Renal cortex interstitium (tissue), 11 donors: ENCODE results near the gene PROSER3. TPM values are rescaled to one million over a fixed set of nuclear protein-coding genes. Genes with fewer than 3 reads are reported as not detected.
A peak's percentile ranks its signal among the peaks of the same experiment; 100 is the strongest.

ENCODE experiments used
- DNase-seq, 11 donors: peaks; one replicate each; pipeline ENCODE4 v3.0.0-alpha.2; 2013; ENCODE audit warnings: low read depth in 9 of 11, low spot score in 4 of 11; ENCODE audit errors: extremely low read depth in 1 of 11
- polyA plus RNA-seq, 3 donors: library from polyadenylated mRNA; unstranded; fragments of 120-200 nt; gene quantifications; one replicate each; pipeline ENCODE4 v1.2.1, GENCODE V29; 2013; ENCODE audit not compliant: insufficient read length in 3 of 3

Gene PROSER3
- polyA plus RNA-seq, 3 donors, result 14.5 to 23.7 (median 16.3) TPM

GRCh38 chr19:35796645-35797542, 38.9 kb downstream of the PROSER3 start:
- no peak for DNase-seq

DNA sequence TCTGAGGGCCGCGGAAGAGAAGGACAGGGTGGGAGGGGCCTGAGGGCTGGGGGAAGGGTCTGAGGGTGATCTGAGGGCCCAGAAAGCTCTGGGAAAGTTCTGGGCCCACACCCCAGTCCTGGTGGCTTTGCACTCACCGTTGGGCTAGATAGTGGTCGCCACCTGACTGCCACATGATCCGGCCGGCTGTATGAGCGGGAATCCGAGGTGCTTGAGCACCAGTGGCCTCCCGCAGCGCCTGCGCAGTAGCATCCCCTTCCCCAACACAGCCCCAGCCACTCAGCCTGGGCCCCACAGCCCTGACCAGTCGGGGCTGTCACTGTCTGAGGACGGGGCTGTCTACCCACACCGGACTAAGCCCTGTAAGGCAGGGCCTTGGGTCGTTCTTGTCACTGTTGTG, 39.7 kb downstream of the PROSER3 start:
- DNase-seq, result no peak

GRCh38 chr19:35801828-35802227, 43.9 kb downstream of the PROSER3 start:
- no peak for DNase-seq

- DNase-seq, result no peak
Measured at GRCh38 chr19:35805526-35806102, 47.6 kb downstream of the PROSER3 start.

DNA sequence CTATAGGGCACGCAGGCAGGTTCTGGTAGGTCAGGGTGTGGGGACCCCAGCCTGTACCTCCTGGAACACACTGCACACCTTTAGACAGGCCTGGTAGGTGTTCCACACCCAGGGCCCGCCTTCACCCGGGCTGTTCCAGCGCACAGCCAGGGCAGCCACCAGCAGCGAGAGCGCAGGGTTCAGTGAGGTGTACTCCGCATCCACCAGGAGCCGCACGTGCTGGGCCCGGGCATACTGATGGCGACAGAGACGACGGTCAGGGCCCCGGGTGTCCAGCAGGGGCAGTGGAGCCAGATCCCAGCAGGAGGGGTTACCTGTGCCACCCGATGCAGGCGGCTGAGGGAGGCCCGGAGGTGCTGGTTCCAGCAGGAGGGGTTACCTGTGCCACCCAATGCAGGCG, 48.6 kb downstream of the PROSER3 start:
- DNase-seq, result no peak

DNA sequence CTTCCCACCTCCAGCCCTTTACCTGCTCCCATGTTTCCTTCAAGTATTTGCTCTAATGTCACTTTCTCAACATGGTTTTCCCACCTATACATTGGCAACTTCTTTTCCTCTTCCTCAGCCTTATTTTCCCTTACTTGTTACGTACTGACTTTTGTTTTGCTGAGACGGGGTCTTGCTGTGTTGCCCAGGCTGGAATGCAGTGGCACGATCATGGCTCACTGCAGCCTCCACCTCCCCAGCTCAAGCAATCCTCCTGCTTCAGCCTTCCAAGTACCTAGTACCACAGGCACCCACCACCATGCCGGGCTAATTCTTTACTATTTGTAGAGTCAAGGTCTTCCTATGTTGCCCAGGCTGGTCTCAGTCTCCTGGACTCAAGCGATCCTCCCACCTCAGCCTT, 49.7 kb downstream of the PROSER3 start:
- no peak for DNase-seq

GRCh38 chr19:35811317-35812219, 53.6 kb downstream of the PROSER3 start:
- no peak for DNase-seq

DNA sequence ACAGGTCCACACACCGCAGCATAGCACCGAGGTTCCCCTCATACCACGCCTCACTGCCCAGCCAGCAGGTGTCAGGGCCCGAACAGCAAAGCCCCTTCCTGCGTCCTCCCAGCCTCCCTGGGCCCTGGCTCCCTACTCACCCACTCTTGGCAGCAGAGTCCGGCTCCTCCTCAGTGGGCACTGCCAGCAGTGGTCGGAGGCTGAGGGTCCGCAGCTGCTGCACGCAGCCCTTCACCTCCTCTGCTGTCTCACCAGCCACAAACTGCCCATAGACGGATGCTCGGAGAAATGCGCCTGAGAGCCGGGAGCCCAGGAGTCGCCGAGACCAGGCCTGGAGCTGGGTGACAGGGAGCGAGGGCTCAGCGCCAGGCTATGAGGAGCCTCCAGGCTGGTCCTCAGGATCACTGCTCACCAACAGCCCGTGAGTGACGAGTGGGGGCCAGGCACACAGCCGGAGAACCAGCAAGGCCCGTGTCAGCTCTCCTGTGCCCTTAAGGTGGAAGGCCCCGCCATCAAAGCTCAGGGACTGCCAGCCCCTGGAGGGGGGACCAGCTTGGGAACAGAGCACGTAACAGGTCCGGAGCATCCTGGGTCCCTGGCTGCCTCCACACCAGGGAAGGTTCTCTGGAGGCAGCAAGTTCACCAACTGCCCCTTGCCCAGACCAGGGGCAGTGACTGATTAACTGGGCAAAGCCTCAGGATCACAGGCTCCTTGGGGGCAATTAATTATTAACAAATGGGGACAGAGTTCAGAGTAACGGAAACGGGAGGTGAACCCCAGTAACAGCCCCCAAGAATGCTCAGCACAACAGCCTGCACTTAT, 54.5 kb downstream of the PROSER3 start, which contains the start of gene PRODH2:
TSS of gene PRODH2 (minus strand) at position 626 of the 823 bp plus-strand sequence. CDS start at position 586, 40 bp downstream.
- peak in 2 of 11 donors; percentile 4 to 25 for DNase-seq

DNA sequence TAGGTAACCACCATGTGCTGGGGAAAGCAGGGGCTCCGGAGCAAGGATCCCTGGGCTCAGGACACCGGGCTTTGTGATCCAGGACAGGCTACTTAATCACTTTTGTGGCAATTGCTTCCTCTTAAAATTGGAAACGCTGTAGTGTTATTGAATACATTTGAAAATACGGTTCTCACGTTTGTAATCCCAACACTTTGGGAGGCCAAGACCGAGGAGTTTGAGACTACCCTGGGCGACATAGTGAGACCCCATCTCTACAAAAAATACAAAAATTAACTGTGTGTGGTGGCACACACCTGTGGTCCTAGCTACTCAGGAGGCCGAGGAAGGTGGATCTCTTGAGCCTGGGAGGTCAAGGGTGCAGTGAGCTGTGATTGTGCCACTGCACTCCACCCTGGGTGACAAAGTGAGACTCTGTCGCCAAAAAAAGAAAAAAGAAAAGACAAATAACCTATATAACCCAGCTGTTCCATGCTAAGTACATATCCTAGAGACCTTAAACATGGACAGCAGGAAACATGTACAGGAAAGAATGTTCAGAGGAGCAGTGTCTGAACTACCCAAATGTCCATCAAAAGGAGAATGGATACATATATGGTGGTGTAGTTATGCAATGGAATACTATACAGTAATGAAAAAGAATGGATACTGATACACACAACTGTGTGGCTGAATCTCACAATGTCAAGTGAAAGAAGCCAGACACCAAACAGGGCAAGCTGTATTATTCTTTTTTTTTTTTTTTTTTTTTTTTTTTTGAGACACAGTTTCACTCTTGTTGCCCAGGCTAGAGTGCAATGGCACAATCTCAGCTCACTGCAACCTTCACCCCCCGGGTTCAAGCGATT, 55.3 kb downstream of the PROSER3 start:
- DNase-seq, result no peak

DNA sequence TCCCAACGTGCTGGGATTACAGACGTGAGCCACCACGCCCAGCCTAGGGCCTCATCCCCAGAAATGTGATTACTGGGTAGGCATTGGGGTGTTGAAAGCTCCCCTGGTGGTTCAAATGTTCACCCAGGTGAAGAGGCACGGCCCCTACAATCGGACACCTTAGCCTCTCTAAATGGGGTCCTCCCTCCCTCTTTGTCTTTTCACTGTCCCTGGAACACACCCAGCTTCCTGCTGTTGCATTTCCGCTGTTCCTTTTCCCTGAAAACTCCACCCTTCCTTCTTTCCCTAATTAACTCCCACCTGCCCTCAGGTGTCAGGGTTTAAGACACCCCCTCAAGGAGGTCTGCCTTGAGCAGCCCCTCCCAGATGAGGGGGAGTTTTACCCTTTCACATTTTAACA, 58.3 kb downstream of the PROSER3 start:
- no peak for DNase-seq

DNA sequence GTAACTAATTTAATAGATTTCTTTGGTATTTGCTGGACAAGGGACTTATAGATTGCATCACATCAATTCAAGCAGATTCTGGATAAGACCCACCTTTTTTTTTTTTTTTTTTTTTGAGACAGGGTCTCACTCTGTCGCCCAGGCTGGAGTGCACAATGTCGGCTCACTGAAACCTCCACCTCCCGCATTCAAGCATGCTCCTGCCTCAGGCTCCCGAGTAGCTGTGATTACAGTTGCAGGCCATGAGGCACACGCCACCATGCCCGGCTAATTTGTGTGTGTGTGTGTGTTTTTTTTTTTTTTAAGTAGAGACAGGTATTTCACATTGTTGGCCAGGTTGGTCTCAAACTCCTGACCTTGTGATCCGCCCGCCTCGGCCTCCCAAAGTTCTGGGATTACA, 58.9 kb downstream of the PROSER3 start:
- no peak for DNase-seq

DNA sequence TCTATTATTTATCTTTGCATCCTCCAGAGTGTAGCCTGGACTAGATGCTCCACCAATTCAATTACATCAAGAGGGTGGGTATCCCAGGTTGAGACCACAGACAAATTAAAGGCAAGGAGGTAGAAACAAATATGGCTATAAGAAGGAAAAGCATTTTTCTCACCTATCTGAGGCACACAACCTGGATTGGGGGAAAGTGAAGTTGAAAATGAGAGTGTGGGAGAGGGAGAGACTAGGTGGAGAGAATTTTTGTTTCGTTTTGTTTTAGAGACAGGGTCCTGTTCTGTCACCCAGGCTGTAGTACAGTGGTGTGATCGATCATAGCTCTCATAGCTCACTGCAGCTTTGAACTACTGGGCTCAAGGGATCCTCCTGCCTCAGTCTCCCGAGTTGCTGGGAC, 60.5 kb downstream of the PROSER3 start:
- DNase-seq, result no peak

Other genes with a start within 250 kb of the PROSER3 start
- 100 to 1,000 TPM in 1 of 3 donors, 10 to 100 TPM in 2; 69.7 to 129 (median 73.6) TPM for gene DMKN, start 244.5 kb upstream of the PROSER3 start, polyA plus RNA-seq
- under 1 TPM in 1 of 3 donors, not detected in 2; 0.09 TPM for gene SBSN, start 229.9 kb upstream of the PROSER3 start, polyA plus RNA-seq
- gene GAPDHS, start 224.7 kb upstream of the PROSER3 start, polyA plus RNA-seq, result not detected
- 10 to 100 TPM; 81.4 to 99.2 (median 94.4) TPM for gene TMEM147, start 212.6 kb upstream of the PROSER3 start, polyA plus RNA-seq
- under 1 TPM in 1 of 3 donors, not detected in 2; 0.11 TPM for gene ATP4A, start 194.5 kb upstream of the PROSER3 start, polyA plus RNA-seq
- gene PMIS2, start 172.0 kb upstream of the PROSER3 start, polyA plus RNA-seq, result not detected
- gene HAUS5, start 145.4 kb upstream of the PROSER3 start, polyA plus RNA-seq, result 10 to 100 TPM; 24.0 to 30.8 (median 28.4) TPM
- 10 to 100 TPM; 48.2 to 83.4 (median 69.0) TPM for gene RBM42, start 129.1 kb upstream of the PROSER3 start, polyA plus RNA-seq
- gene ETV2, start 116.4 kb upstream of the PROSER3 start, polyA plus RNA-seq, result 1 to 10 TPM; 1.6 to 2.6 (median 2.0) TPM
- gene COX6B1, start 109.9 kb upstream of the PROSER3 start, polyA plus RNA-seq, result 100 to 1,000 TPM; 284 to 381 (median 334) TPM
- gene UPK1A, start 91.7 kb upstream of the PROSER3 start, polyA plus RNA-seq, result 1 to 10 TPM; 5.1 to 7.6 (median 6.0) TPM
- gene ZBTB32, start 53.6 kb upstream of the PROSER3 start, polyA plus RNA-seq, result under 1 TPM; 0.20 to 0.98 (median 0.40) TPM
- gene KMT2B, start 40.2 kb upstream of the PROSER3 start, polyA plus RNA-seq, result 10 to 100 TPM; 31.2 to 39.1 (median 37.6) TPM
- gene IGFLR1, start 15.7 kb upstream of the PROSER3 start, polyA plus RNA-seq, result 1 to 10 TPM; 3.3 to 5.6 (median 5.1) TPM
- 10 to 100 TPM; 12.8 to 19.3 (median 19.0) TPM for gene U2AF1L4, start 12.8 kb upstream of the PROSER3 start, polyA plus RNA-seq
- 10 to 100 TPM; 59.6 to 66.5 (median 65.4) TPM for gene PSENEN, start 12.5 kb upstream of the PROSER3 start, polyA plus RNA-seq
- 10 to 100 TPM; 12.5 to 12.9 (median 12.6) TPM for gene LIN37, start 9.6 kb upstream of the PROSER3 start, polyA plus RNA-seq
- 10 to 100 TPM; 18.4 to 27.8 (median 22.7) TPM for gene HSPB6, start 1.1 kb upstream of the PROSER3 start, polyA plus RNA-seq
- 10 to 100 TPM; 17.7 to 45.7 (median 33.6) TPM for gene ARHGAP33, start 17.4 kb downstream of the PROSER3 start, polyA plus RNA-seq
- gene PRODH2, start 54.7 kb downstream of the PROSER3 start, polyA plus RNA-seq, result 10 to 100 TPM; 28.7 to 50.1 (median 42.4) TPM
- 100 to 1,000 TPM; 138 to 184 (median 158) TPM for gene NPHS1, start 94.3 kb downstream of the PROSER3 start, polyA plus RNA-seq
- 10 to 100 TPM in 1 of 3 donors, 1 to 10 TPM in 2; 9.5 to 12.0 (median 9.6) TPM for gene KIRREL2, start 98.7 kb downstream of the PROSER3 start, polyA plus RNA-seq
- 10 to 100 TPM; 24.2 to 27.4 (median 27.3) TPM for gene APLP1, start 110.4 kb downstream of the PROSER3 start, polyA plus RNA-seq
- 1 to 10 TPM; 2.4 to 5.9 (median 3.6) TPM for gene NFKBID, start 142.4 kb downstream of the PROSER3 start, polyA plus RNA-seq
- 1 to 10 TPM; 3.3 to 5.4 (median 5.3) TPM for gene HCST, start 144.4 kb downstream of the PROSER3 start, polyA plus RNA-seq
- gene TYROBP, start 150.1 kb downstream of the PROSER3 start, polyA plus RNA-seq, result 10 to 100 TPM in 2 of 3 donors, 1 to 10 TPM in 1; 9.0 to 14.3 (median 11.9) TPM
- gene LRFN3, start 178.2 kb downstream of the PROSER3 start, polyA plus RNA-seq, result 10 to 100 TPM in 2 of 3 donors, 1 to 10 TPM in 1; 8.2 to 13.9 (median 13.3) TPM
- gene SDHAF1, start 237.0 kb downstream of the PROSER3 start, polyA plus RNA-seq, result 10 to 100 TPM; 10.6 to 15.7 (median 15.3) TPM